ENCODE data around the gene CAMK1D. TPM values are rescaled to one million over a fixed set of nuclear protein-coding genes. Genes with fewer than 3 reads are reported as not detected.
"Not testable (repeated sequence)": the region's sequence is repeated elsewhere in the genome, so short reads cannot be mapped to it uniquely, and the experiment has no call there.

Gene CAMK1D
- polyA plus RNA-seq, 1 donor, result 11.9 TPM

DNA sequence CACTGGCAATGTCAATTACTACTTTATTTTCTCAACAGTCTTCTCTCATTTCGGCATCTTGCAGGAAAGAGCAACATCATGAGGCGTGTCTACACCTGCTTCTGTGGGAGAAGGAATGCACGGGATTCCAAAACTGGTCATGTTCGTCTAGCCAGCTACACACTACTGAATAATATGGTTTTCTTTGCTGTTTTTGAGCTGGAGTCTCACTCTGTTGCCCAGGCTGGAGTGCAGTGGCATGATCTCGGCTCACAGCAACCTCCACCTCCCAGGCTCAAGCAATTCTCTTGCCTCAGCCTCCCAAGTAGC is 376.2 kb downstream of the CAMK1D start:
- not testable (repeated sequence) for DNase-seq

DNA sequence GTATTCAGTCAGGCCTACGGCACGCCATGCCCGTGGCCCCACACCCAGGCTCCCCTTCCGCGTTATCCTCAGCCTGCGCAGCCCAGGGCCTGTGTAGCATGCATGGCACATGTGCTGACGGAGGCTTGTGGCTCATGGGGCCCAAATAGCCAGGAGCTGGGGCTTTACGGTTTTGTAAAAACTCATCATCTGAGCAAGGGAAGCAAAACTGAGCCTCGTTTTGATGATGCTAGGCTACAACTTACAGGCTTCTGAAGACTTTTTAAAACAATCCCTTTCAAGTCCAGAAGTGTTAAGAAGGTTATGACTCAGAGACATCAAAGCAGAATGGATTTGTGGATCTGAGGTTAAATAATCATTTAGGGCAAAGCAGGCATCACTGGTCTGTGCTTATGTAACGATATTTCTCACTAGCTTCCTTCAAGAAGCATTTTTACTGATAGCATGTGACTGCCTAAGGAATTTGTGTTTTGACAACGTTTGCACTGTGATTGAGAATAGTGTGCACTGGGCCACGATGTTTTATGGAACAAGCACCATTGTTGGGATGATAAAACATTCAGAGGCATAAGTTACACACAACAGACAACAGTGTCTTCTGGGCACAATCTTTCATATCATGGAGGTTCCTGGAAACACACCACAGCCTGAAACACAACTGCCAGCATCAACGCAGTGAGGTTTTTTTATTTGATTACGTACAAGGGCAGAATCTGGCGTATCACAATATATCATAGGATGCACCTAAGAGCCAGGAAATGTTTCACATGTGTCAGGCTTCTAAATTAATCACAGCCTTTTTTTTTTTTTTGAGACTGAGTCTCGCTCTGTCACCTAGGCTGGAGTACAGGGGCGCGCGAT is 377.9 kb downstream of the CAMK1D start:
- DNase-seq, result no peak

DNA sequence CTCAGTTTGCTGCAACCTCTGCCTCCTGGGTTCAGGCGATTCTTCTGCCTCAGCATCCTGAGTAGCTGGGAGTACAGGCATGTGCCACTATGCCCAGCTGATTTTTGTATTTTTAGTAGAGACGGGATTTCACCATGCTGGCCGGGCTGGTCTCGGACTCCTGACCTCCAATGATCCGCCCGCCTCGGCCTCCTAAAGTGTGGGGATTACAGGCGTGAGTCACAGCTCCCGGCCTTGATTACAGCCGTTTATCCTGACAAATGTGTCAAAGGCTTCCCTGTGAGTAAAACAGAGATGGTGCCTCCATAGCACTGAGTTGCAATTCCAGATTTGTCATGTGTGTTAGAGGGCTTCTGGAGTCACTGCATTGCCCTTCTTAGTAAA is 378.5 kb downstream of the CAMK1D start:
- DNase-seq, result no peak

DNA sequence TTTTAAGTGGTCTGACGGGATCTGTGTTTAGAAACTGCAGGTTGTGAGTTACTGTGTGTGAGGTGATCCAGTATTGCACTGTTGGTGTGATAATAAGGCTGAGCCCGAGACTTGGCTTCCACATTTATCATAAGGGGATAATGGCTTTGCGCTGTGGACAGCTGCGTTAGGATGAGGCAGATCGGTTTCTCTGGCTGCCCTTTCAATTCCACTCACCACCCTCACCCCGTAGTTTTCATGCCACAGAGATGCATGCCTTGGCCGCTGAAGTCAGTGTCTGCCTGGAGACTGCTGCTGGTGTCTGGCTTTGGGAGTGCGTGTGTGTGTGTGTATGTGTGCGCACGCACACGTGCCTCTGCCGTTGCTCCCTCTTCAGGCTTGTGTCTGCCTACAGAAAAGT is 379.1 kb downstream of the CAMK1D start:
- DNase-seq, result no peak

DNA sequence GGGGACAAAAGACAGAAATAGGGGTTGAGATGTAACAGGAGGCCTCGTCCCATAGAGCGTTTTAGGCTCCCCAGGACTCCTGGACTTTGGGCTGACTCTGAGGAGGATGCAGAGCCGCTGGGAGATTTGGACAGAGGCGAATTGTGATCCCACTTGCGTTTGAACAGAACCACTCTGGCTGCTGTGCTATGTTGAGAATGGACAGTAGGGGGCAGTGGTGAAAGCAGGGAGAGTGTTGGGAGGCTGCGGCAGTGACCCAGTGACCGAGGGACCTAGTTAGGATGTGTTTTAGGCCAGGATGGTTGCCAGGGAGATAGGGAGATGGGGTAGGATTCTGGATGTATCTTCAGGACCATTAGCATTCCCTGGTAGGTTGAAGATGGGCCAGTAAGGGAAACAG is 380.5 kb downstream of the CAMK1D start:
- no peak for DNase-seq

DNA sequence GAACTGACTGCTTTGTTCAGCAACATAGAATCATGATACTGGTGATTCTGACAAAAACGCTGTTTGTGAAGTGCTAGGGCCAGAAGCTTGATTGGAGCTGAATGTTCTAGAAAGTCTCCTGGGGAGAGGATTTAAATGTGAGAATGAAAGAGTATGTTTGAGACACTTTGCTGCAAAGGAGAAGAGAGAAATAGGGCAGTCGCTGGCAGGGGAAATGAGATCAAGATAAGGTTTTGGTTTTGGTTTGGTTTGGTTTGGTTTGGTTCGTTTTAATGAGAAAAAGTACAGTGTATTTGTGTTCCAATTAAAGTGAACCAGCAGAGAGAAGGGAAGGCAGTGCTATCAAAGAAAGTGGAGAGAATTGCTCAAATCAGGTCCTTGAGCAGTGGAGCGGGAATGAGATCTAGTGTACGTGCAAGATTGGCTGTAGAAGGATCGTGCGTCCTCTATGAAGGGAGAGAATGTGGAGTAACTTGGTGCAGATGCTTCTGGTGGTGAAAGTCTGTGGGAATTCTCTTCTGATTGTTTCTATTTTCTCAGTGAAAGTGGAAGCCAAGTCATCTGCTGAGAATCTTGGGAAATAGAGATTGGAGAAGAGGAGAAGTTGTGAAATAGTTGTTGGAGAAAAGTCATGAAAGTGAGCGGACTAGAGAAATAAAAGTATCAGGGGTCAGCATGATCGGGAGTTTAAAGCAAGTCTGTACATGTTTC is 381.6 kb downstream of the CAMK1D start:
- no peak for DNase-seq

DNA sequence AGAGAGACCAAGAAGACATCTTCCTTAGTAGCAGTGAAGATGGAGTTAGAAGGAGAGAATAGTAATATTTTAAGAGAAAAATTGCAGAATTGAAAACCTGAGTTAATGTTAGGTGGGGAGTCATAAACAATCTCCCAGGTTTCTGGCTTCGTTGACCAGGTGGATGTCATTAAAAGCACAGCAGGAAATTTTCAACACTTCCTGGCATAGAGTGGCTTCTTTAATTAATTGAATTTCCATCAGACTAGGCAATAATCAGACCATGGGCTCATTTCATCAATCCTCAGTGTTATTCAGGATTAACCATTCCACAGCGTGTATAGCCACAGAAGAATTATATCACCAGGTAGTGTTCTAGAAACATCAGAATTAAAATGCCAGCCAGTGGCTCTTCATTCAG is 383.9 kb downstream of the CAMK1D start:
- DNase-seq, result no peak

DNA sequence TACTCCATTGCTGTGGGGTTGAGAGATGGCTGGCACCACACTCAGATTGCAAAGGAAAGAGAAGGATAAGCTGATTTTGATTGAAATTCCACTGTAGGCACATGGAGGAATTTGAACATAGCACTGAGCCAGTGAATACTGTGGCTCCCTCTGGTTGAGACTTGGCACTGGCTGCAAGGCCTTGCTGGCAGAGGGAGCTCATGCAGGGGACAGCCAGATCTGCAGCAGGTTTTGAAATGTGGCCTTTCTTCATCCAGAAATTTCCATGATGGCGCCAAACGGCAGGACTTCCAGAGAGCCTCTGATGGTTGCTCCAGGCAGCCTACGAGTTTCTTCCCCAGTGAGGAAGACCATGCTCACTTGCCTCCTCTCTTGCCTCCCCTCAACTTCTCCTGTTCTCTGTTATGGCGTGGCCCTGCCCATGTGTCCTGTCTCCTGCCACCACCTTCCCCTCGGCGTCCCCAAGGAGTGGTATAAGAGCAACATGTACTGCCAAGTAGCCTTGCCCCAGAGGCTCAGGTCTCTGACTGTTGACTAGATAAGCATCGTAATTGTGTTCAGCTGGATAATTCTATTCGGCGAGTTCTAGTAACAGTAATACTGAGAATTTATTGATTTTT is 386.6 kb downstream of the CAMK1D start:
- no peak for DNase-seq

DNA sequence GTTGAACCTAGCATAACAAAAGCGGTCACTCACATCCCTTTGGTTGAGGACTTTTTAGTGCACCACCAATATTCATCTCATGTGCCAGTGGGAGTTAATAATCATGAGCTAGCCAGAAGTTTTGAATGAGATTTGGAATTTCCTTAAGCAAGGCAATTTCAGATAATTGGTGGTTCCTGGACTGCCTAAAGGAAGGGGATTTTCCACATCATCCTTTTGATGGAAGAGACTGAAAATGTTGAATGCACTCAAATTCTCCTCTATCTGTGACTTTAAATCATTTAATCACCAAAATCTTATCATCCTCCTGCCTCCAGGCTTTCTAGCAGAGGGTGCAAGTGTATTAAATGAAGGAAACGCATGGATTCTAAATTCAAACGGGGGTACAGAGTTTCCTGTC is 391.5 kb downstream of the CAMK1D start:
- DNase-seq, result no peak

DNA sequence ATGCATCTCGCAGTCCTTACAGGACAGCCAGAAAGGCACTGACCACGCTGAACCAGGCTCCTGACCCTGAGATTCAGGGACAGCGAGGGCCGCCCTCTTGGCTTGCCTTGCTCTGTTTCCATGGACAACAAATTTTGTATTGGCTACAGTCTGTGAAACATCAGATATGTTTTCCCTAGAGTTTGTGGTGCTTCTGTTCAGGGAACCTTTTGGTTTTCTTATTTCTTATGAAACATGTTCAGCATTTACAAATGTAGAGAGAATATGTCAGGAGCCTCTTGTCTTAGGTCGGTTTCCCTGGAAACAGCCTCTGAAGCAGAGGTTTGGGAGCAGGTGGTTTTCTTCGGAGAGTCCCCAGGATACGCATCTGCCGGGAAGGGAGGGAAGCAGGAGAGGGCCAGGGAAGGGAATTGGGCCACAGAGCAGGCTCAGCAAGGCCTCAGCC is 392.0 kb downstream of the CAMK1D start:
- no peak for DNase-seq

DNA sequence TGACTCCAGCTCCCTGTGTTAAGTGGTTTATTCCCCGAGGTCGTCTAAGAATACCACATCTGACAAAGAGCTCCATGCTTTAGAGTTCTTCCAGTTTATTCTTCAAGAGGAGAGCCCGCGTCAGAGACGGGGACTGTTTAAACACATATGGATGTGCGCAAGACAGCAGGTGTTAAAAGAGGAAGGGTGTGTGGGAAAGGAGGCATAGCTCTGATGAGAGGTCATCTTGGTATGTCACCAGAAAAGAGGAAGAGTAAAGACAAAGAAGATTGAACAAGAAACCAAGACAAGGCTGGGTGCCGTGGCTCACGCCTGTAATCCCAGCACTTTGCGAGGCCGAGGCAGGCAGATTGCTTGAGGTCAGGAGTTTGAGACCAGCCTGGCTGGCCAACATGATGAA is 393.4 kb downstream of the CAMK1D start:
- DNase-seq, result no peak

DNA sequence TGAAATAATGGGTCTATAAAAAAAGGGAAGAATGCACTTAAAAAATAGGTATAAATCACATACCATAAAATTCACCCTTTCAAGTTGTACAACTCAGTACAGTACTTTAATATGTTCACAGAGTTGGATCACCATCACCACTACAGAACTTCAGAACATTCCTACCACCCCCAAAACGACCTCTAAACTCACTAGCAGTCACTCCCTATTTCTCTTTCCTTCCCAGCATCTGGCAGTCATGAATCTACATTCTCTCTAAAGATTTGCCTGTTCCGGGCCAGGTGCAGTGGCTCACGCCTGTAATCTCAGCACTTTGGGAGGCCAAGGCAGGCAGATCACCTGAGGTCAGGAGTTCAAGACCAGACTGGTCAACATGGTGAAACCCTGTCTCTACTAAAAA is 394.1 kb downstream of the CAMK1D start:
- DNase-seq, result not testable (repeated sequence)

DNA sequence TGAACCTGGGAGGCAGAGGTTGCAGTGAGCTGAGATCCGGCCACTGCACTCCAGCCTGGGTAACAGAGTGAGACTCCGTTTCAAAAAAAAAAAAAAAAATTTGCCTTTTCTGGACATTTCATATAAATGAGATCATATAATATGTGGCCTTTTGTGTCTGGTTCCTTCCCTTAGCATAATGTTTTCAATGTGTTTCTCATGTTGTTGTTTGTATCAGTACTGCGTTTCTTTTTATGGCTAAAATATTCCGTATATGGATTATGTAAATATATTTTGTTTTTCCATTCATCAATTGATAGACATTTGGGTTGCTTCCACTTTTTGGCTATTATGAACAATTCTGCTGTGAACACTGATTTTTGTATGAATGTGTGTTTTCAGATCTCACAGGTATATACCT is 394.6 kb downstream of the CAMK1D start:
- no peak for DNase-seq

DNA sequence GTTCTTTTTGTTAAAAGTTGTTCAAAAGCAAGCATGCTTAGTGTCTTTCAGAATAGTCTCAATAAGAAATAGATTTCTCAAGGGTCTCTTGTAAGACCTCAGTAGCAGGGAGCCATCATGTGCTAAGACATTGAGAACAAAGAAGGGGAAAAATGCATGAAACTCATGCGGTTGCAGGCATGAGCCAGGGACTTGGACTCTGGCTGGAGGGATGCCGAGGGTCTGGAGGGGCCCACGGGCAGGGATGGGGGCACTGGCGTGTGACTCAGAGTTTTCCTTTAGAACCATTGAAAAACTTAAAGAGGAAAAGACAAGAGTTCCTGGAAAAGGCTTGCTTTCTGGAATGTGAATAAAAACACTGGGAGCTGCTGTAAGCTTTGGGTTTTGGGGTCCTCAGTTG is 398.8 kb downstream of the CAMK1D start:
- no peak for DNase-seq

DNA sequence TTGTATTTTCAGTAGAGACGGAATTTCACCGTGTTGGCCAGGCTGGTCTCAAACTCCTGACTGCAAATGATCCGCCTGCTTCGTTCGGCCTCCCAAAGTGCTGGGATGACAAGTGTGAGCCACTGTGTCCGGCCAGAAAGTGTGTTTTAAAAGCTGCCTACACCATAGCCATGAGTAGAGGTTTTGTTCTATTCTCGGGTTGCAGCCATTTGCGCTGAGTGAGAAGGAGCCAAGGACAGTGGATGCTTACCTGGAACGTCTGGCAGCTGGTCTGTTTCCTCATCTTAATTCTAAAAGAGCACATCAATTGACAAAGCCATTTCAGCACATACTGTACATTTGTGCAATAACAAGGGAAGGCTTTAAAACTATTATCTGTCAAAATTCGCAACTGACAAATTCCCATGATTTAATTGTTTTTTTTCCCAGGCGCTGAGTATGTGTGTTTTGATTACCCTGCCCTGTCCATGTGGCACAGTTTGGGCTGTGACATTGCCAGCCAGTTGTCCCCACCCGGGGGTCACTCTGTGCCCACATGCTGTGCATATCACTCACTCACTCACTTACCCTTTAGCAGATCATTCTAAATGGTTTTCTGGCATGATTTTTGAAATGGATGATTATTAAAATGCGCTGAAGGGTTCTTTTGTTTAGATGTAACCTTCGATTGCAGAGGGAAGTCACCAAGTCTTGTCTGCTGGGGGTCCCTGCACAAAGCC is 400.6 kb downstream of the CAMK1D start:
- no peak for DNase-seq

DNA sequence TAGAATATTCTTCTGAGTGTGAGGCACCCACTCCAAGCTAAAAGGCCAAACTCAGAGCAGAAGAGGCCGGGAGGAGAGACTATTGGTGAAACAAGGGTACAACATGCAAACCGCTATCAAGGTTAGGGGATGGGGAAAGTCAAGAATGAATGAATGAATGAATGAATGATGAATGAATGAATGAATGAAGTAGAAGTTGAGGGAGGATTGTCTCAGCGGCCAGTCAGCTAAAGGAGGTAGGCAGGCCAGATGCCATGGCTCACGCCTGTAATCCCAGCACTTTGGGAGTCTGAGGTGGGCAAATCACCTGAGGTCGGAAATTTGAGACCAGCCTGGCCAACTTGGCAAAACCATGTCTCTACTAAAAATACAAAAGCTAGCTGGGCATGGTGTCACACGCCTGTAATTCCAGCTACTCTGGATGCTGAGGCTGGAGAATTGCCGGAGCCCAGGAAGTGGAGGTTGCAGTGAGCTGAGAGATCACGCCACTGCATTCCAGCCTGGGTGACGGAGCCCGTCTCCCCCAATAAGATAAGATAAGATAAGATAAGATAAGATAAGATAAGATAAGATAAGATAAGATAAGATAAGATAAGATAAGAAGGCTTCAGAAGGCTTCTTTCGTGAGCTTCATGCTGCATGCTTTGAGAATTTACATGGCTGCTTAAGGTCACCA is 401.3 kb downstream of the CAMK1D start:
- DNase-seq, result no peak

DNA sequence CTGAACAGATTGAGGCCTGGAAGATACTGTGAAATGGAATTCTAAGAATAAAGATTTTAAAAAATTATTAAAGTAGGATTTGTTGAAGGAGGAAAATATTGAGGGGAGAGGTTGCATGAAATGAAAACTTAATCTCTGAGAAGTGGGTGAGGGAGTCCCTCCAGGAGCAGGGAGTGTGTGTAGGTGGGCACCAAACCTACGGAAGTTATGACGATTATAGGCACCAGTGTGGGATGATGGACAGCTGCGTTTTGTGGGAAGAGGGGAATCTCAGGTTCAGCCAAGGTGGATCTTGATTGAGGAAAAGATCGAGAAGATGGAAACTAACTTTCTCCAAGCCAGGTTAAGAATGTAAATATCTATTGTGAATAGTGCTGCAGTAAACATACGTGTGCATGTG is 405.7 kb downstream of the CAMK1D start:
- DNase-seq, result no peak

DNA sequence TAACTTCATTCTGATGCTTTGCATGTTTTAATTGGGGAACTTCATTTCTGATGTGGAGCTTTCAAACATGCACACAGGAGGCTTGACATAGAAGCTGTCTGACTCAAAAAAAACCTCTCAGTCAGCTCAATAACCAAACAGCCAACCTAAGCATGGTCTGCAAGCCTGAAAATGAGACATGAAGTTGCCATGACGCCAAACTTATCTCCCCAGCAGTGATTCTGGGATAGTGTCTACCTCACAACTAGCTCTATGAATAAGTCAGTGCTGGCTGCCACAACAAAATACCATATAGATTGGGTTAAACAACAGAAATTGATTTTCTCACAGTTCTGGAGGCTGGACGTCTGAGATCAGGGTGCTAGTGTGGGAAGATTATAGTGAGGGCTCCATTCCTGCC is 408.0 kb downstream of the CAMK1D start:
- no peak for DNase-seq

DNA sequence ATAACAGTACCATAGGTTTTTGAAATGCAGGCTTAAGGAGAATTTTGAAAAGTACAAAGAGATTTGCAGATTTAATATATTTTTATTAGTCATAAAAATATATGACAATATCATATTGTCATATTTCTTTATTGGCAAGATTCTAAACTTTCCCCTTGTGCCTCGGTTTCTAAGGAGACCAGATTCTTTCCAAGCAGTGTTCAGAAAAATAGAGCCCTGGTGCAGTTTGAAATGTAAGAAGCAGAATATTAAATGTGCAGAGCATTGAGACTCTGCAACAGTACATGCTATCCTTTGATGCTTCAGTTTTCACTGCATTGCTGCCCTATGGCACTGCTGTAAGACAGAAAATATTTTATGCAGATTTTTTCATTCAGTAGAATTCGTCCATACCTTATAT is 408.9 kb downstream of the CAMK1D start:
- no peak for DNase-seq

DNA sequence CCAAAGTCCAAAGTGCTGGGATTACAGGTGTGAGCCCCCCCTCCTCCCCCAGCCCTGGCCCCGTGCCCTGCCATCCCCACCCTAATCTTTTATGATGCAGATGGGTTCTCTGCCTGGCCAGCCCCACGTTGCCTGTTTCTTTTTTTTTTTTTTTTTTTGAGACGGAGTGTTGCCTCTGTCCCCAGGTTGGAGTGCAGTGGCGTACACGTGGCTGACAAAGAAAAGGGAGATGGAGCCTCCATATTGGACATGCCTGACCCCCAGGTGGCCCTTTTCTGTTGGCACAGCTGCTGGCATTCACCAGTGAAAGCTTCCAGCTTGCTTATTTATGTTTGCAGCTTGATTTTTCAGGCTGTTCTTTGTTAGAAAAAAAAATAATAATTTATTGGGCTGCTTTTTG is 416.9 kb downstream of the CAMK1D start:
- peak; percentile 41 for DNase-seq

DNA sequence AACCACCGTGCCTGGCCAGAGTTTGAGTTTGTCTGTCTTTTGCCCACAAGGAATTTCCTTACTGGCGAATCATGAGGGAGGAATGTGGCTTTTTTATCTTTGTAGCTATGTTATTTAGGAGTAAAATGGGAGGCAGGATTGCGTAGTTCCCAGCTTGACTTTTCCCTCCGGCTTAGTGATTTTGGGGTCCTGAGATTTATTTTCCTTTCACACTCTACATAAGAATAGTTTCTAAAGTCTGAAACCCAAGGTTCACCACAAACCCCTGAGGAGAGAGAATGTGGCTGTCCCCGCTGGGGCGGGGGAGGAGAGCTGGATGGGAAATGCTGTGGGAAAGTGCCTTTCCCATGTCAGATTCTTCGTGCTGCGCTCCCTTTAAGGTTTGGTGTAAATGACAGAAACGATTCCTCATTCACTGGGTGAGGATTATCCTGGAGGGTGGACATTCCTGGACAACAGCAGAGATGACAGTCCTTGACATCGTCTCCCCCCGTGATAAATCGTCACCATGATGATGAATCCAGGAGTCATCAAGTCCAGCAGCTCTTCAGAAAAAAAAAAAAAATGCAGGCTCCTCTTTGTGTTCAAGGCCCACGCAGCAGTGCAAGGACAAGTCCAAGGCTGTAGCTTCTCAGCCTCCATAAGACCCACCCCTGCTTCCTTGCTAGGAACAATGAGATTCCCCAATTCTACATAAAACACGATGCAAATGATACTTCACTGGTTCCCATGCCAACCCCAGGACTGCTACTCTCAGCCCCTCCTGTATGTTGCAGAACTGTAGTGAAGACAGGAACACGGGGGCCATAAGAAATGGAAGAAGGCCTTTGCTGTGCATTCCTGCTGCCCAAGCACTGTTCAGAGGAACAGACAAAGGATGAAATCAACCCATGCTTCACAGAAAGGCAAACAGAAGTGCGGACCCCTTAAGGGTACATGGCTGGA is 419.1 kb downstream of the CAMK1D start:
- DNase-seq, result no peak

Data from left kidney (tissue), 2 donors.